ENCODE data around the gene SIX4.
A peak's percentile ranks its signal among the peaks of the same experiment; 100 is the strongest.

Gene SIX4

GRCh38 chr14:60723116-60723906 is 840 bp downstream of the SIX4 start:
- no peak for TF ChIP-seq ZNF8 (CRISPR knock-in tag; IDR thresholded peaks at IDR 0.05)
- TF ChIP-seq ISL1 (CRISPR knock-in tag; IDR thresholded peaks at IDR 0.05) = no peak
- TF ChIP-seq CSRNP3 (CRISPR knock-in tag; IDR thresholded peaks at IDR 0.05) = no peak
- no peak for TF ChIP-seq ZFP30 (CRISPR knock-in tag; IDR thresholded peaks at IDR 0.05)
- ATAC-seq = peak; percentile 49

GRCh38 chr14:60722357-60723115 is 1.6 kb downstream of the SIX4 start:
- TF ChIP-seq RARB (CRISPR knock-in tag; IDR thresholded peaks at IDR 0.05) (no peak), ZNF565 (CRISPR knock-in tag; conservative IDR thresholded peaks at IDR 0.05; ENCODE audit: low read depth) (no peak), BACH2 (CRISPR knock-in tag; IDR thresholded peaks at IDR 0.05; ENCODE audit: borderline replicate concordance) (no peak), ZNF70 (CRISPR knock-in tag; IDR thresholded peaks at IDR 0.05) (no peak), ZFP30 (CRISPR knock-in tag; IDR thresholded peaks at IDR 0.05) (no peak), ZFP3 (CRISPR knock-in tag; IDR thresholded peaks at IDR 0.05) (no peak), TCF4 (CRISPR knock-in tag; IDR thresholded peaks at IDR 0.05; ENCODE audit: borderline replicate concordance) (no peak), ISL1 (CRISPR knock-in tag; IDR thresholded peaks at IDR 0.05) (no peak), ZNF8 (CRISPR knock-in tag; IDR thresholded peaks at IDR 0.05) (no peak), CSRNP3 (CRISPR knock-in tag; IDR thresholded peaks at IDR 0.05) (no peak), ESRRG (CRISPR knock-in tag; IDR thresholded peaks at IDR 0.05) (no peak), PATZ1 (CRISPR knock-in tag; IDR thresholded peaks at IDR 0.05; ENCODE audit: borderline replicate concordance) (no peak), ZC3H10 (CRISPR knock-in tag; IDR thresholded peaks at IDR 0.05) (no peak), TOX (CRISPR knock-in tag; IDR thresholded peaks at IDR 0.05; ENCODE audit: borderline replicate concordance) (no peak), GLIS3 (CRISPR knock-in tag; IDR thresholded peaks at IDR 0.05) (no peak), TSHZ2 (CRISPR knock-in tag; IDR thresholded peaks at IDR 0.05) (no peak), CREB5 (CRISPR knock-in tag; IDR thresholded peaks at IDR 0.05; ENCODE audit: low read depth) (no peak)
- ATAC-seq = peak; percentile 68

GRCh38 chr14:60722107-60722356 is 2.1 kb downstream of the SIX4 start:
- no peak; the same call in 2 of the 3 replicates for ATAC-seq
- TF ChIP-seq RARB (CRISPR knock-in tag; IDR thresholded peaks at IDR 0.05) (no peak), ZNF8 (CRISPR knock-in tag; IDR thresholded peaks at IDR 0.05) (no peak), TCF4 (CRISPR knock-in tag; IDR thresholded peaks at IDR 0.05; ENCODE audit: borderline replicate concordance) (no peak), ISL1 (CRISPR knock-in tag; IDR thresholded peaks at IDR 0.05) (no peak), ZFP3 (CRISPR knock-in tag; IDR thresholded peaks at IDR 0.05) (no peak), ARNTL (CRISPR knock-in tag; IDR thresholded peaks at IDR 0.05; ENCODE audit: borderline replicate concordance, low read depth) (no peak), BACH2 (CRISPR knock-in tag; IDR thresholded peaks at IDR 0.05; ENCODE audit: borderline replicate concordance) (no peak), ESRRG (CRISPR knock-in tag; IDR thresholded peaks at IDR 0.05) (no peak), POU6F1 (CRISPR knock-in tag; IDR thresholded peaks at IDR 0.05; ENCODE audit: borderline replicate concordance, low read depth) (no peak), ZC3H10 (CRISPR knock-in tag; IDR thresholded peaks at IDR 0.05) (no peak), PPARA (CRISPR knock-in tag; IDR thresholded peaks at IDR 0.05; ENCODE audit: borderline replicate concordance) (no peak), CSRNP3 (CRISPR knock-in tag; IDR thresholded peaks at IDR 0.05) (no peak), TOX (CRISPR knock-in tag; IDR thresholded peaks at IDR 0.05; ENCODE audit: borderline replicate concordance) (no peak), ZNF70 (CRISPR knock-in tag; IDR thresholded peaks at IDR 0.05) (no peak), OSR1 (CRISPR knock-in tag; IDR thresholded peaks at IDR 0.05) (no peak)
